Adrenal gland (tissue), 12 donors: Measurements from ENCODE around the gene TMEM242. TPM values are rescaled to one million over a fixed set of nuclear protein-coding genes. Genes with fewer than 3 reads are reported as not detected.

Source experiments
- DNase-seq, 7 donors: peaks; one replicate each; pipeline ENCODE4 v3.0.0-alpha.2; 2019 to 2020
- H3K27ac ChIP-seq, 5 donors: fragments of 200-600 bp; sonication (generic) in 4 of 5; 1 replicate in 3 of 5; 2 replicates in 2 of 5; pipeline versions ENCODE4 v1.5.1 to v1.8.0; 2016 to 2020; ENCODE audit warnings: mild to moderate bottlenecking in 1 of 5
- H3K27me3 ChIP-seq: fragments of 200-600 bp; 2 replicates; pipeline ENCODE4 v1.8.0; 2021
- H3K36me3 ChIP-seq, 2 donors: fragments of 200-600 bp; replicated peaks in 1 of 2; 1 replicate in 1 of 2; 2 replicates in 1 of 2; pipeline versions ENCODE4 v1.5.1 to v1.8.0; 2018 to 2022
- H3K4me1 ChIP-seq, 2 donors: fragments of 200-600 bp; replicated peaks in 1 of 2; 1 replicate in 1 of 2; 2 replicates in 1 of 2; pipeline versions ENCODE4 v1.5.1 to v1.8.0; 2018 to 2021
- H3K4me3 ChIP-seq, 4 donors: fragments of 200-600 bp; sonication (generic) in 3 of 4; one replicate each; pipeline ENCODE4 v1.5.1; 2016 to 2018
- H3K9me3 ChIP-seq, 3 donors: fragments of 200-600 bp; sonication (generic) in 1 of 3; replicated peaks in 1 of 3; 1 replicate in 2 of 3; 2 replicates in 1 of 3; pipeline versions ENCODE4 v1.5.1 to v1.8.0; 2016 to 2021
- POLR2A ChIP-seq, 2 donors: fragments of 450-650 bp; IDR thresholded peaks; one replicate each; pipeline ENCODE4 v1.6.1; 2017; ENCODE audit warnings: antibody characterized with exemption in 2 of 2, mild to moderate bottlenecking in 2 of 2, moderate library complexity in 1 of 2
- WGBS, 4 donors: extraction: QIAGEN DNeasy Blood & Tissue Kit in 2 of 4; methylation state at CpG; one replicate each; pipeline versions ENCODE4 v1.1.5 to v1.1.7; 2013 to 2017; 5-methylcytosine and 5-hydroxymethylcytosine counted together
- intact Hi-C, 2 donors: fragments of 100-400 bp; cut with DNase I; formaldehyde crosslinking; loops; one replicate each; pipeline versions ENCODE4 v1.14.1 to v1.15.0; 2022 to 2023
- polyA plus RNA-seq, 3 donors: library from polyadenylated mRNA; stranded (reverse); fragments of 200-250 nt in 2 of 3; fragments of 350-450 nt in 1 of 3; fragmentation: Illumina TruSeq in 1 of 3; extraction: RNeasy Lipid Tissue Mini Kit (QIAGEN cat#74804) in 1 of 3; gene quantifications; one replicate each; pipeline ENCODE4 v1.2.3, GENCODE V29; 2013 to 2014
- total RNA-seq, 9 donors: library from RNA; depleted of rRNA in 4 of 9; stranded (reverse); fragments of >200 nt in 4 of 9; fragments of 120-200 nt in 1 of 9; fragmentation: NEBNext Ultra II Directional in 1 of 9; extraction: Animal tissue kit (Norgen Biotek cat#: 25700) in 1 of 9; gene quantifications; one replicate each; pipeline versions ENCODE4 v1.1.0 to v1.2.4, GENCODE V29; 2013 to 2023
- TF ChIP-seq, protein P1 (sequence below), 6 experiments: fragments of 450-650 bp in 4 of 6; fragments of 200-600 bp in 2 of 6; sonication (generic) in 1 of 6; IDR thresholded peaks; 1 replicate in 5 of 6; 2 replicates in 1 of 6; pipeline versions ENCODE4 v1.5.1 to v1.8.0; 2016 to 2021; ENCODE audit warnings: antibody characterized with exemption in 6 of 6, mild to moderate bottlenecking in 2 of 6, moderate library complexity in 1 of 6
- donor health status: healthy with polysubstance abuse.
- donor health status: Bipolar disorder and iron deficiency.
- donor health status: DM: yes; HTN: yes; CAD: no.
- donor health status: DM: no; HTN: no; CAD: no.
- donor health status: DM: no; HTN: no; CAD: no.
- donor health status: DM: yes; HTN: yes; CAD: no.

TMEM242 gene
- total and polyA plus RNA-seq, 12 donors, result 7.4 to 17.2 (median 12.5) TPM

- H3K27ac ChIP-seq, result peak overlapping the region in 1 of 5 donors; percentile 43
- H3K4me3 ChIP-seq, result peak overlapping the region in 1 of 4 donors; percentile 6
- no peak for TF ChIP-seq POLR2A (IDR thresholded peaks at IDR 0.05)
- no peaks in the 10 kb centered on the region for H3K36me3 ChIP-seq
- H3K4me1 ChIP-seq, result peaks cover 0 to 3% of the 10 kb centered on the region in 2 donors
- intact Hi-C loops, result no loop called here
- peak in 3 of 7 donors; percentile 28 to 32 (median 32) for DNase-seq
- no peaks in the 10 kb centered on the region for H3K27me3 ChIP-seq
- 35 to 53% (median 42%) methylated on average over 5 of the region's 5 CpGs for WGBS, 4 donors
- no peaks in the 10 kb centered on the region for H3K9me3 ChIP-seq
Measured at GRCh38 chr6:157263146-157263545, 60.2 kb downstream of the TMEM242 start.

- no peaks in the 10 kb centered on the region for H3K27me3 ChIP-seq
- no peak overlapping the region for H3K4me3 ChIP-seq
- 85 to 99% (median 98%) methylated on average over 9 of the region's 9 CpGs for WGBS, 4 donors
- H3K27ac ChIP-seq, result no peak overlapping the region
- intact Hi-C loops, result no loop called here
- TF ChIP-seq POLR2A (IDR thresholded peaks at IDR 0.05), result no peak
- TF ChIP-seq, protein P1, sequence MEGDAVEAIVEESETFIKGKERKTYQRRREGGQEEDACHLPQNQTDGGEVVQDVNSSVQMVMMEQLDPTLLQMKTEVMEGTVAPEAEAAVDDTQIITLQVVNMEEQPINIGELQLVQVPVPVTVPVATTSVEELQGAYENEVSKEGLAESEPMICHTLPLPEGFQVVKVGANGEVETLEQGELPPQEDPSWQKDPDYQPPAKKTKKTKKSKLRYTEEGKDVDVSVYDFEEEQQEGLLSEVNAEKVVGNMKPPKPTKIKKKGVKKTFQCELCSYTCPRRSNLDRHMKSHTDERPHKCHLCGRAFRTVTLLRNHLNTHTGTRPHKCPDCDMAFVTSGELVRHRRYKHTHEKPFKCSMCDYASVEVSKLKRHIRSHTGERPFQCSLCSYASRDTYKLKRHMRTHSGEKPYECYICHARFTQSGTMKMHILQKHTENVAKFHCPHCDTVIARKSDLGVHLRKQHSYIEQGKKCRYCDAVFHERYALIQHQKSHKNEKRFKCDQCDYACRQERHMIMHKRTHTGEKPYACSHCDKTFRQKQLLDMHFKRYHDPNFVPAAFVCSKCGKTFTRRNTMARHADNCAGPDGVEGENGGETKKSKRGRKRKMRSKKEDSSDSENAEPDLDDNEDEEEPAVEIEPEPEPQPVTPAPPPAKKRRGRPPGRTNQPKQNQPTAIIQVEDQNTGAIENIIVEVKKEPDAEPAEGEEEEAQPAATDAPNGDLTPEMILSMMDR (IDR thresholded peaks at IDR 0.05), result no peak
- no peak for DNase-seq
- no peaks in the 10 kb centered on the region for H3K4me1 ChIP-seq
- no peaks in the 10 kb centered on the region for H3K36me3 ChIP-seq
- no peaks in the 10 kb centered on the region for H3K9me3 ChIP-seq
Measured at GRCh38 chr6:157261606-157262005, 61.7 kb downstream of the TMEM242 start.

DNA sequence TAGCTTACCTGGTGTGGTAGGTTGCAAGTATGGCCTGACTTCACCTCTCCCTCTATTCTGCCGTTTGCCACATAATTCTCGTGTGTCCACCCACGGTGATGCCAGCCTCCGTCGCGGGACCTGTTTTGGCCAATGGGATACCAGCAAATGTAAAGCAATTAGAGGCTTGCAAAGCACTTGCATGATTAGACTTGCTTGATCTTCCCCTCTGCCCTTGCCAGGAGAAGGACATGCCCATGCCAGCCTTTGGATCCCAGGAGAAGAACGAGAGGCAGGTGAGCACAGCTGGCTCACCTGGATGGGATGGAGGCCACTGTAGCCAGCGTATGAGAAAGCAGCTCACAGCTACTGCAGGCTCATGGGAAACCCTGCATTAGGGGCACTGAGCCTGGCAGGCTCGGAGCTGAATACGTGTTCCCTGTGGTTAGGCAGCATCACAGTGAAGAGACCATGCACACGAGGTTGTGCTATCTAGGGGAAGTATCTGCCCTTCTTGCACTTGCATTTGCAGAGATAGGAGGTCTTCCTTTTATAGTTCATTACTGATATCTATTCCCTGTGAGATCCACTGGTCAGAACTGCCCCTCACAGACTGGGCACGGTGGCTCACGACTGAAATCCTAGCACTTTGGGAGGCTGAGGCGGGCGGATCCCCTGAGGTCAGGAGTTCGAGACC, 62.4 kb downstream of the TMEM242 start:
- no peak for TF ChIP-seq POLR2A (IDR thresholded peaks at IDR 0.05)
- TF ChIP-seq, protein P1 (IDR thresholded peaks at IDR 0.05), result no peak
- Histone ChIP-seq H3K4me3 (no peak overlapping the region), H3K9me3 (no peaks in the 10 kb centered on the region), H3K36me3 (no peaks in the 10 kb centered on the region), H3K27me3 (no peaks in the 10 kb centered on the region), H3K27ac (no peak overlapping the region), H3K4me1 (no peaks in the 10 kb centered on the region)
- WGBS, 4 donors, result 80 to 87% (median 83%) methylated on average over 11 to 16 of the region's 16 CpGs
- intact Hi-C loops, result no loop called here
- DNase-seq, result no peak

DNA sequence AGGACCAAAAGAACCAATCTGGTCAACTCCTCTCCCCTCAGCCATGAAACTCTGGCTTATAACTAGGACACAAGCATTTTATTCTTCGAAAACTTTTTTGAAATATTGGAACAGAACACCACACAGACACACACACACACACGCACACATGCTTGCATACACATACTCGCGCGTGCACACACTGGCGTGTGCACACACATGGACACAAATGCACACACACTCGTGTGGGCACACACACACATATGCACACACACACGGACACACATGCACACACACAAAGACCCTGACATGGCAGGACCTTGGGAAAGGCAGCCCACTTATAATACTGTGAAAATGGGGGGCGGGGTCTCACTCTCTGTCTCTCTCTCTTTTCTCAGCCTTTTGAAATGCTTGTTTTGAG, 63.9 kb downstream of the TMEM242 start:
- no peaks in the 10 kb centered on the region for H3K27me3 ChIP-seq
- WGBS, 4 donors, result 87 to 92% (median 90%) methylated on average over 9 of the region's 9 CpGs
- TF ChIP-seq POLR2A (IDR thresholded peaks at IDR 0.05), result no peak
- TF ChIP-seq, protein P1 (IDR thresholded peaks at IDR 0.05), result no peak
- H3K36me3 ChIP-seq, result no peaks in the 10 kb centered on the region
- intact Hi-C loops, result no loop called here
- DNase-seq, result no peak
- H3K9me3 ChIP-seq, result no peaks in the 10 kb centered on the region
- H3K4me1 ChIP-seq, result no peaks in the 10 kb centered on the region
- H3K27ac ChIP-seq, result no peak overlapping the region
- no peak overlapping the region for H3K4me3 ChIP-seq

DNA sequence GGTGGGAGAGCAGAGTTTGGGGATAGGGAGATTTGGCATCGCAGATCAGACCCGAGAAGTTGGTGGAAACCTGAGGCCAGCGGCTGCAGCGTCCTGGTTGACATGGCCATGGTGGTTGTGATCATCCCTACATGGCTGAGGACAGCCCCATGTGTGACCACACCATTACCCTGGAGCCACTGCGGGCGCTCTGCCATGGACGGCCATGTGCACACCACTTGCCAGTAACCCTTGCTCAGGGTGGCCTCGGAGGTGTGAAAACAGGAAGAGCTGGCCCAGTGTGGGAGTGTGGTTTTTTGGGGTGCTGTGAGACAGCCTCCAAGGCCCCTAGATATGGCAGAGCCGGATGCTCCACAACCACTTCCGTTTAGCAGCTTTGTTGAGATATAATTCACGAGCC, 64.4 kb downstream of the TMEM242 start:
- Histone ChIP-seq H3K36me3 (no peaks in the 10 kb centered on the region), H3K9me3 (no peaks in the 10 kb centered on the region), H3K4me3 (no peak overlapping the region), H3K4me1 (no peaks in the 10 kb centered on the region), H3K27ac (no peak overlapping the region), H3K27me3 (no peaks in the 10 kb centered on the region)
- no peak for TF ChIP-seq POLR2A (IDR thresholded peaks at IDR 0.05)
- TF ChIP-seq, protein P1 (IDR thresholded peaks at IDR 0.05), result no peak
- no peak for DNase-seq
- 88 to 94% (median 92%) methylated on average over 8 to 11 of the region's 11 CpGs for WGBS, 4 donors
- intact Hi-C loops, result no loop called here
